Left ventricle myocardium inferior (tissue), 1 donor: Measurements from ENCODE around the gene C1orf53. TPM values are rescaled to one million over a fixed set of nuclear protein-coding genes. Genes with fewer than 3 reads are reported as not detected.

ENCODE experiments used
- DNase-seq: peaks from one replicate; pipeline ENCODE4 v3.0.0-alpha.2; 2020
- H3K27ac ChIP-seq: fragments of 200-600 bp; replicated peaks from 2 replicates; pipeline ENCODE4 v1.8.0; 2021
- H3K27me3 ChIP-seq: fragments of 200-600 bp; 2 replicates; pipeline ENCODE4 v1.8.0; 2021; ENCODE audit warnings: low read depth
- H3K36me3 ChIP-seq: fragments of 200-600 bp; 2 replicates; pipeline ENCODE4 v1.8.0; 2021
- H3K4me1 ChIP-seq: fragments of 200-600 bp; 2 replicates; pipeline ENCODE4 v1.8.0; 2021
- H3K4me3 ChIP-seq: fragments of 200-600 bp; 2 replicates; pipeline ENCODE4 v1.8.0; 2021; ENCODE audit warnings: mild to moderate bottlenecking, moderate library complexity
- H3K9me3 ChIP-seq: fragments of 200-600 bp; replicated peaks from 2 replicates; pipeline ENCODE4 v1.8.0; 2021
- CTCF ChIP-seq: fragments of 200-600 bp; IDR thresholded peaks from 2 replicates; pipeline ENCODE4 v1.8.0; 2021; ENCODE audit warnings: antibody characterized with exemption, mild to moderate bottlenecking, borderline replicate concordance
- intact Hi-C: fragments of 100-400 bp; cut with micrococcal nuclease; formaldehyde crosslinking; loops from one replicate; pipeline ENCODE4 v1.11.0; 2022
- total RNA-seq: library from RNA; stranded (reverse); fragmentation: NEBNext Ultra II Directional; extraction: Animal tissue kit (Norgen Biotek cat#: 25700); gene quantifications from one replicate; pipeline ENCODE4 v1.2.1, GENCODE V29; 2021
- donor health status: DM: no; HTN: yes; CAD: no; lungs with severe emphysema.

C1orf53 gene
- total RNA-seq, 1 donor from 2014 or later, result 7.8 TPM

GRCh38 chr1:197955486-197956394 is 53.3 kb downstream of the C1orf53 start:
- intact Hi-C loops, result no loop called here
- Histone ChIP-seq H3K9me3 (no peaks in the 10 kb centered on the region), H3K4me1 (no peaks in the 10 kb centered on the region), H3K4me3 (no peak overlapping the region), H3K27me3 (no peaks in the 10 kb centered on the region), H3K36me3 (no peaks in the 10 kb centered on the region), H3K27ac (no peak overlapping the region)
- TF ChIP-seq CTCF, result no peak
- DNase-seq, result no peak

Other genes starting within 250 kb of the C1orf53 start
- gene DENND1B, start 127.2 kb upstream of the C1orf53 start, total RNA-seq, result 26.9 TPM
- not detected for gene LHX9, start 14.7 kb downstream of the C1orf53 start, total RNA-seq